IgD-negative memory B cell (primary cell): ENCODE measurements around the gene SPIB. TPM values are rescaled to one million over a fixed set of nuclear protein-coding genes. Genes with fewer than 3 reads are reported as not detected.

ENCODE experiments used
- H3K27ac Mint-ChIP-seq, 3 donors: one replicate each; pipeline ENCODE4 v1.8.0; 2020 to 2022; ENCODE audit warnings: mild to moderate bottlenecking in 3 of 3, mixed read lengths in 3 of 3, moderate library complexity in 1 of 3
- H3K27me3 Mint-ChIP-seq: one replicate; pipeline ENCODE4 v1.8.0; 2021; ENCODE audit warnings: mixed read lengths
- H3K36me3 Mint-ChIP-seq: one replicate; pipeline ENCODE4 v1.8.0; 2020; ENCODE audit warnings: mild to moderate bottlenecking, mixed read lengths
- H3K4me1 Mint-ChIP-seq, 3 donors: one replicate each; pipeline ENCODE4 v1.8.0; 2020 to 2022; ENCODE audit warnings: mixed read lengths in 3 of 3, mild to moderate bottlenecking in 1 of 3
- H3K4me3 Mint-ChIP-seq, 4 donors: one replicate each; pipeline ENCODE4 v1.8.0; 2020 to 2022; ENCODE audit warnings: mild to moderate bottlenecking in 4 of 4, mixed read lengths in 4 of 4, moderate library complexity in 3 of 4
- H3K9me3 Mint-ChIP-seq, 3 donors: one replicate each; pipeline ENCODE4 v1.8.0; 2020 to 2021; ENCODE audit warnings: mixed read lengths in 3 of 3, mild to moderate bottlenecking in 1 of 3
- polyA plus RNA-seq: library from polyadenylated mRNA; unstranded; fragments of 300-500 nt; fragmentation: Illumina TruSeq; gene quantifications from one replicate; pipeline ENCODE4 v1.2.3, GENCODE V29; 2021

Gene SPIB
- polyA plus RNA-seq, 1 donor from 2014 or later = 403 TPM

GRCh38 chr19:50420127-50420526 lies 1.4 kb downstream of the SPIB start:
- peaks cover 17 to 25% (median 25%) of the 10 kb centered on the region in 3 donors for H3K4me1 Mint-ChIP-seq

GRCh38 chr19:50420808-50421207 lies 2.1 kb downstream of the SPIB start:
- H3K9me3 Mint-ChIP-seq = no peaks in the 10 kb centered on the region
- H3K27ac Mint-ChIP-seq = peak overlapping the region; percentile 96 to 100 (median 96)
- H3K4me3 Mint-ChIP-seq = peak overlapping the region; percentile 99 to 100 (median 100)
- H3K4me1 Mint-ChIP-seq = peaks cover 17 to 24% (median 24%) of the 10 kb centered on the region in 3 donors
- H3K27me3 Mint-ChIP-seq = no peaks in the 10 kb centered on the region
- peaks cover 18% of the 10 kb centered on the region for H3K36me3 Mint-ChIP-seq

More at GRCh38 chr19:50420127-50420526, 1.4 kb downstream of the SPIB start:
- Mint-ChIP-seq H3K9me3 (no peaks in the 10 kb centered on the region), H3K27me3 (no peaks in the 10 kb centered on the region), H3K4me3 (peak overlapping the region; percentile 99 to 100 (median 100)), H3K36me3 (peaks cover 18% of the 10 kb centered on the region), H3K27ac (peak overlapping the region; percentile 96 to 100 (median 96))

- Mint-ChIP-seq H3K4me3 (peak overlapping the region; percentile 99 to 100 (median 100)), H3K9me3 (no peaks in the 10 kb centered on the region), H3K27me3 (no peaks in the 10 kb centered on the region), H3K4me1 (peaks cover 17 to 28% (median 20%) of the 10 kb centered on the region in 3 donors), H3K27ac (peak overlapping the region; percentile 82 to 95 (median 92)), H3K36me3 (peaks cover 18% of the 10 kb centered on the region)
These were observed 3.9 kb downstream of the SPIB start for GRCh38 chr19:50422397-50423278.

- Mint-ChIP-seq H3K36me3 (peaks cover 18% of the 10 kb centered on the region), H3K9me3 (no peaks in the 10 kb centered on the region), H3K27me3 (no peaks in the 10 kb centered on the region), H3K4me1 (peaks cover 17 to 28% (median 22%) of the 10 kb centered on the region in 3 donors), H3K4me3 (peak overlapping the region in 2 of 4 donors; percentile 63 to 82), H3K27ac (peak overlapping the region; percentile 39 to 95 (median 82))
These were observed 4.8 kb downstream of the SPIB start for GRCh38 chr19:50423279-50424113.

GRCh38 chr19:50425581-50425980 lies 6.8 kb downstream of the SPIB start:
- peaks cover 7% of the 10 kb centered on the region for H3K36me3 Mint-ChIP-seq
- peak overlapping the region in 2 of 3 donors; percentile 31 to 97 for H3K27ac Mint-ChIP-seq
- peak overlapping the region in 2 of 4 donors; percentile 20 to 23 for H3K4me3 Mint-ChIP-seq
- peaks cover 19 to 34% (median 28%) of the 10 kb centered on the region in 3 donors for H3K4me1 Mint-ChIP-seq
- H3K9me3 Mint-ChIP-seq = no peaks in the 10 kb centered on the region
- H3K27me3 Mint-ChIP-seq = no peaks in the 10 kb centered on the region

GRCh38 chr19:50427318-50427925 lies 8.7 kb downstream of the SPIB start:
- no peaks in the 10 kb centered on the region for H3K27me3 Mint-ChIP-seq
- H3K4me1 Mint-ChIP-seq = peaks cover 21 to 34% (median 31%) of the 10 kb centered on the region in 3 donors
- peak overlapping the region; percentile 30 to 90 (median 79) for H3K4me3 Mint-ChIP-seq
- peak overlapping the region; percentile 76 to 100 (median 97) for H3K27ac Mint-ChIP-seq
- H3K9me3 Mint-ChIP-seq = no peaks in the 10 kb centered on the region
- H3K36me3 Mint-ChIP-seq = no peaks in the 10 kb centered on the region

GRCh38 chr19:50427997-50428425 lies 9.3 kb downstream of the SPIB start:
- Mint-ChIP-seq H3K4me1 (peaks cover 24 to 38% (median 31%) of the 10 kb centered on the region in 3 donors), H3K27me3 (no peaks in the 10 kb centered on the region), H3K4me3 (peak overlapping the region; percentile 21 to 90 (median 79)), H3K36me3 (no peaks in the 10 kb centered on the region), H3K27ac (peak overlapping the region; percentile 97 to 100 (median 100)), H3K9me3 (no peaks in the 10 kb centered on the region)

- Mint-ChIP-seq H3K27me3 (no peaks in the 10 kb centered on the region), H3K4me1 (peaks cover 25 to 39% (median 34%) of the 10 kb centered on the region in 3 donors), H3K4me3 (peak overlapping the region; percentile 13 to 90 (median 53)), H3K9me3 (no peaks in the 10 kb centered on the region), H3K36me3 (no peaks in the 10 kb centered on the region), H3K27ac (peak overlapping the region; percentile 97 to 100 (median 100))
These were observed 10.2 kb downstream of the SPIB start for GRCh38 chr19:50428772-50429463.

- H3K4me1 Mint-ChIP-seq = peaks cover 30 to 44% (median 39%) of the 10 kb centered on the region in 3 donors
- no peaks in the 10 kb centered on the region for H3K27me3 Mint-ChIP-seq
- H3K36me3 Mint-ChIP-seq = no peaks in the 10 kb centered on the region
- no peaks in the 10 kb centered on the region for H3K9me3 Mint-ChIP-seq
- H3K27ac Mint-ChIP-seq = peak overlapping the region; percentile 97 to 100 (median 100)
- peak overlapping the region; percentile 90 to 96 (median 91) for H3K4me3 Mint-ChIP-seq
These were observed 12.2 kb downstream of the SPIB start for GRCh38 chr19:50430888-50431342.

- H3K27me3 Mint-ChIP-seq = no peaks in the 10 kb centered on the region
- peaks cover 30 to 44% (median 39%) of the 10 kb centered on the region in 3 donors for H3K4me1 Mint-ChIP-seq
- no peaks in the 10 kb centered on the region for H3K36me3 Mint-ChIP-seq
These were observed 12.8 kb downstream of the SPIB start for GRCh38 chr19:50431343-50432220.

GRCh38 chr19:50432221-50433028 lies 13.7 kb downstream of the SPIB start, which contains the start of gene MYBPC2:
Gene MYBPC2, plus strand, starts transcription at chr19:50432892. Its CDS starts 62 bp downstream, at chr19:50432954.
- H3K27me3 Mint-ChIP-seq = no peaks in the 10 kb centered on the region
- H3K4me1 Mint-ChIP-seq = peaks cover 30 to 44% (median 41%) of the 10 kb centered on the region in 3 donors
- H3K27ac Mint-ChIP-seq = peak within 1 kb of the TSS; percentile 97 to 100 (median 100)
- H3K4me3 Mint-ChIP-seq = peak within 1 kb of the TSS; percentile 90 to 96 (median 91)
- H3K9me3 Mint-ChIP-seq = no peaks in the 10 kb centered on the region
- no peaks in the 10 kb centered on the region for H3K36me3 Mint-ChIP-seq

More at GRCh38 chr19:50431343-50432220, 12.8 kb downstream of the SPIB start:
- peak overlapping the region; percentile 90 to 96 (median 91) for H3K4me3 Mint-ChIP-seq
- H3K9me3 Mint-ChIP-seq = no peaks in the 10 kb centered on the region
- peak overlapping the region; percentile 97 to 100 (median 100) for H3K27ac Mint-ChIP-seq
